Measurements from ENCODE around the gene EFNA5. TPM values are rescaled to one million over a fixed set of nuclear protein-coding genes. Genes with fewer than 3 reads are reported as not detected.

Gene EFNA5
- total and polyA plus RNA-seq, 2 of the 13 experiments (the other 11 are each of a cell fraction or from before 2014, with no cell fraction given) = not detected

GRCh38 chr5:107631805-107632362 lies 38.9 kb downstream of the EFNA5 start (continued):
- no peak for TF ChIP-seq MLXIP (CRISPR knock-in tag; IDR thresholded peaks at IDR 0.05; ENCODE audit: borderline replicate concordance)
- no peak for TF ChIP-seq ATM (IDR thresholded peaks at IDR 0.05; ENCODE audit: borderline replicate concordance)
- no peak for TF ChIP-seq ZNF382 (CRISPR knock-in tag; IDR thresholded peaks at IDR 0.05; ENCODE audit: borderline replicate concordance)
- no peak for TF ChIP-seq SCMH1 (CRISPR knock-in tag; IDR thresholded peaks at IDR 0.05; ENCODE audit: borderline replicate concordance)
- no peak for TF ChIP-seq SP2 (CRISPR knock-in tag; IDR thresholded peaks at IDR 0.05)
- no peak for TF ChIP-seq BORCS8-MEF2B (CRISPR knock-in tag; IDR thresholded peaks at IDR 0.05)
- no peak for TF ChIP-seq SALL2 (CRISPR knock-in tag; IDR thresholded peaks at IDR 0.05)

- no TSS peak for BruUV-seq (replicated peaks)
- Histone ChIP-seq H4K20me1 (ENCODE audit: insufficient read depth, low read length) (no peaks in the 10 kb centered on the region), H2AFZ (ENCODE audit: low read length) (no peak overlapping the region), H3K4me1 (ENCODE audit: insufficient read depth, low read length) (no peaks in the 10 kb centered on the region), H3K79me2 (ENCODE audit: insufficient read depth, low read length) (no peaks in the 10 kb centered on the region), H3K4me3 (replicated peaks in 1 of 3; ENCODE audit: insufficient read depth in 1 of 3, low read depth in 2 of 3, low read length in 3 of 3) (no peak overlapping the region), H3K36me3 (replicated peaks in 1 of 2; ENCODE audit: control insufficient read depth in 1 of 2, insufficient read depth in 2 of 2, low read length in 2 of 2) (no peaks in the 10 kb centered on the region), H3K9ac (ENCODE audit: insufficient read depth, low read depth, low read length) (no peak overlapping the region), H3K9me3 (ENCODE audit: low read length) (no peaks in the 10 kb centered on the region), H3K4me2 (ENCODE audit: low read depth, low read length) (no peak overlapping the region), H3K27me3 (ENCODE audit: control insufficient read depth in 1 of 2, insufficient read depth in 2 of 2, low read length in 2 of 2) (peaks cover 0 to 6% of the 10 kb centered on the region in 2 experiments; a peak in 1 of 5 replicates), H3K27ac (ENCODE audit: extremely low read length, insufficient read depth, low read length) (no peak overlapping the region)
- in situ Hi-C loops (cut with HindIII; ENCODE audit: extremely low pct_ligation_motif_present, low pct_unique_long_range_greater_than_20kb) (no loop called here), intact Hi-C loops (cut with micrococcal nuclease; ENCODE audit: unreplicated experiment) (no loop called here)
- 34% methylated on average over 2 of the region's 2 CpGs for WGBS (ENCODE audit: low lambda C conversion rate)
- FAIRE-seq (no peak), ATAC-seq (no peak), DNase-seq (ENCODE audit: low spot score) (no peak)
- ChIA-PET POLR2A (no interaction called here), CTCF (ENCODE audit: low intra/inter-chr PET ratio, low total read pairs) (no interaction called here)
- TF ChIP-seq MTERF4 (CRISPR knock-in tag; IDR thresholded peaks at IDR 0.05) (no peak), MAZ (IDR thresholded peaks at IDR 0.05; ENCODE audit: borderline replicate concordance, low read depth, low read length) (no peak), MAZ (CRISPR knock-in tag; IDR thresholded peaks at IDR 0.05; ENCODE audit: low read depth) (no peak), ZNF589 (CRISPR knock-in tag; conservative IDR thresholded peaks at IDR 0.05) (no peak), NFRKB (IDR thresholded peaks at IDR 0.05) (no peak), DNMT3B (CRISPR knock-in tag; conservative IDR thresholded peaks at IDR 0.05) (no peak), TFE3 (CRISPR knock-in tag; IDR thresholded peaks at IDR 0.05) (no peak), ZMYM3 (CRISPR knock-in tag; IDR thresholded peaks at IDR 0.05) (no peak), HOXA3 (CRISPR knock-in tag; IDR thresholded peaks at IDR 0.05) (no peak), IKZF4 (CRISPR knock-in tag; IDR thresholded peaks at IDR 0.05; ENCODE audit: borderline replicate concordance, low read depth, not compliant biosample characterization) (no peak), NCOA1 (CRISPR knock-in tag; IDR thresholded peaks at IDR 0.05) (no peak)
These were observed 40.6 kb downstream of the EFNA5 start for GRCh38 chr5:107630184-107630583.

Measured in HepG2 (cell line).